ENCODE measurements around the gene PLSCR2.

PLSCR2 gene

GRCh38 chr3:146403792-146404191 is 65.6 kb downstream of the PLSCR2 start:
- DNase-seq (ENCODE audit: low read depth): no peak
- H3K4me3 ChIP-seq (ENCODE audit: low read depth, low read length): no peak overlapping the region
- TF ChIP-seq MYC (IDR thresholded peaks at IDR 0.05; ENCODE audit: low read depth, low read length) (no peak), CTCF (IDR thresholded peaks at IDR 0.05; ENCODE audit: low read depth, low read length) (no peak), POLR2A (IDR thresholded peaks at IDR 0.05; ENCODE audit: extremely low read depth, insufficient read length) (no peak), MAX (IDR thresholded peaks at IDR 0.05; ENCODE audit: low read depth, low read length) (no peak)

- no peak overlapping the region for H3K4me3 ChIP-seq (ENCODE audit: low read depth, low read length)
- DNase-seq (ENCODE audit: low read depth): no peak
- TF ChIP-seq MYC (IDR thresholded peaks at IDR 0.05; ENCODE audit: low read depth, low read length) (no peak), POLR2A (IDR thresholded peaks at IDR 0.05; ENCODE audit: extremely low read depth, insufficient read length) (no peak), CTCF (IDR thresholded peaks at IDR 0.05; ENCODE audit: low read depth, low read length) (no peak), MAX (IDR thresholded peaks at IDR 0.05; ENCODE audit: low read depth, low read length) (no peak)
These were observed 72.6 kb downstream of the PLSCR2 start for GRCh38 chr3:146396792-146397191.

- TF ChIP-seq MYC (IDR thresholded peaks at IDR 0.05; ENCODE audit: low read depth, low read length) (no peak), MAX (IDR thresholded peaks at IDR 0.05; ENCODE audit: low read depth, low read length) (no peak), POLR2A (IDR thresholded peaks at IDR 0.05; ENCODE audit: extremely low read depth, insufficient read length) (no peak), CTCF (IDR thresholded peaks at IDR 0.05; ENCODE audit: low read depth, low read length) (no peak)
- DNase-seq (ENCODE audit: low read depth): no peak
- no peak overlapping the region for H3K4me3 ChIP-seq (ENCODE audit: low read depth, low read length)
These were observed 74.2 kb downstream of the PLSCR2 start for GRCh38 chr3:146395164-146395563.

GRCh38 chr3:146390957-146391356 is 78.4 kb downstream of the PLSCR2 start:
- DNase-seq (ENCODE audit: low read depth): no peak
- H3K4me3 ChIP-seq (ENCODE audit: low read depth, low read length): no peak overlapping the region
- no peak for TF ChIP-seq MYC (IDR thresholded peaks at IDR 0.05; ENCODE audit: low read depth, low read length)
- no peak for TF ChIP-seq MAX (IDR thresholded peaks at IDR 0.05; ENCODE audit: low read depth, low read length)
- TF ChIP-seq POLR2A (IDR thresholded peaks at IDR 0.05; ENCODE audit: extremely low read depth, insufficient read length): no peak
- TF ChIP-seq CTCF (IDR thresholded peaks at IDR 0.05; ENCODE audit: low read depth, low read length): no peak

- DNase-seq (ENCODE audit: low read depth): no peak
- TF ChIP-seq MYC (IDR thresholded peaks at IDR 0.05; ENCODE audit: low read depth, low read length) (no peak), MAX (IDR thresholded peaks at IDR 0.05; ENCODE audit: low read depth, low read length) (no peak), POLR2A (IDR thresholded peaks at IDR 0.05; ENCODE audit: extremely low read depth, insufficient read length) (no peak), CTCF (IDR thresholded peaks at IDR 0.05; ENCODE audit: low read depth, low read length) (no peak)
These were observed 79.2 kb downstream of the PLSCR2 start for GRCh38 chr3:146390006-146390772.

More at GRCh38 chr3:146390006-146390772, 79.2 kb downstream of the PLSCR2 start:
- no peak overlapping the region for H3K4me3 ChIP-seq (ENCODE audit: low read depth, low read length)

Data from NB4 (cell line).